ENCODE data around the gene PDX1.

PDX1 gene

GRCh38 chr13:27919934-27920676, at the start of gene PDX1:
Gene PDX1, plus strand, starts transcription at chr13:27920000. Its CDS starts 139 bp downstream, at chr13:27920139.
- no peak for DNase-seq
- TF ChIP-seq GATA1 (IDR thresholded peaks at IDR 0.05; ENCODE audit: low read depth, low read length) (no peak), POLR2A (IDR thresholded peaks at IDR 0.05; ENCODE audit: low read length) (no peak)

- no peak for TF ChIP-seq GATA1 (IDR thresholded peaks at IDR 0.05; ENCODE audit: low read depth, low read length)
- no peak for TF ChIP-seq POLR2A (IDR thresholded peaks at IDR 0.05; ENCODE audit: low read length)
- DNase-seq = no peak
These were observed 41.5 kb upstream of the PDX1 start for GRCh38 chr13:27878274-27878673.

GRCh38 chr13:27889471-27889870, 30.3 kb upstream of the PDX1 start:
- TF ChIP-seq POLR2A (IDR thresholded peaks at IDR 0.05; ENCODE audit: low read length) (no peak), GATA1 (IDR thresholded peaks at IDR 0.05; ENCODE audit: low read depth, low read length) (no peak)
- DNase-seq = no peak

GRCh38 chr13:27896726-27897125, 23.1 kb upstream of the PDX1 start:
- TF ChIP-seq GATA1 (IDR thresholded peaks at IDR 0.05; ENCODE audit: low read depth, low read length) (no peak), POLR2A (IDR thresholded peaks at IDR 0.05; ENCODE audit: low read length) (no peak)
- no peak for DNase-seq

- DNase-seq = no peak
- TF ChIP-seq GATA1 (IDR thresholded peaks at IDR 0.05; ENCODE audit: low read depth, low read length) (no peak), POLR2A (IDR thresholded peaks at IDR 0.05; ENCODE audit: low read length) (no peak)
These were observed 15.1 kb upstream of the PDX1 start for GRCh38 chr13:27904719-27905118.

GRCh38 chr13:27905650-27906049, 14.2 kb upstream of the PDX1 start:
- TF ChIP-seq POLR2A (IDR thresholded peaks at IDR 0.05; ENCODE audit: low read length) (no peak), GATA1 (IDR thresholded peaks at IDR 0.05; ENCODE audit: low read depth, low read length) (no peak)
- no peak for DNase-seq

GRCh38 chr13:27907121-27907787, 12.5 kb upstream of the PDX1 start:
- TF ChIP-seq POLR2A (IDR thresholded peaks at IDR 0.05; ENCODE audit: low read length) = no peak
- TF ChIP-seq GATA1 (IDR thresholded peaks at IDR 0.05; ENCODE audit: low read depth, low read length) = no peak
- no peak for DNase-seq

- no peak for DNase-seq
- TF ChIP-seq POLR2A (IDR thresholded peaks at IDR 0.05; ENCODE audit: low read length) (no peak), GATA1 (IDR thresholded peaks at IDR 0.05; ENCODE audit: low read depth, low read length) (no peak)
These were observed 10.4 kb upstream of the PDX1 start for GRCh38 chr13:27909378-27909777.

DNA sequence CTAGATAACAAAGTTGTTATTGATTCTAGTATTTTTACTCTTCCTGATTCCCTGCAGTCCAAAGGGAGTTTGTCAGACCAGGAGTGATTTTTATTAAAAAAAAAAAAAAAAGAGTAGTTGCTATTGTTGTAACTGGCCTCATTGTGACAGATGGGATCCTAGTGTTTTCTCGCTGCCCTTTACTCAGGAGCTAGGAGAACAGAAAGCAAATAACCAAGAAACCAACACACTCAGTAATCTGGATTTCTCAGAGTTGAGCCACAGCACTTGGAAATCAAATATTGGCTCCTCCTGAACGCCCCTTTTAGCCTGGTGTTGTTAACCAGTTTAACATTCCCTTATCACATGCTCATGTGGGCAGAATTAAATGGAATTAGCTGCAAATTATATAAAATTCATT, 8.3 kb upstream of the PDX1 start:
- TF ChIP-seq GATA1 (IDR thresholded peaks at IDR 0.05; ENCODE audit: low read depth, low read length) = no peak
- no peak for TF ChIP-seq POLR2A (IDR thresholded peaks at IDR 0.05; ENCODE audit: low read length)
- no peak for DNase-seq

- no peak for TF ChIP-seq GATA1 (IDR thresholded peaks at IDR 0.05; ENCODE audit: low read depth, low read length)
- no peak for TF ChIP-seq POLR2A (IDR thresholded peaks at IDR 0.05; ENCODE audit: low read length)
- DNase-seq = no peak
These were observed 6.6 kb upstream of the PDX1 start for GRCh38 chr13:27913160-27913559.

- no peak for TF ChIP-seq GATA1 (IDR thresholded peaks at IDR 0.05; ENCODE audit: low read depth, low read length)
- TF ChIP-seq POLR2A (IDR thresholded peaks at IDR 0.05; ENCODE audit: low read length) = no peak
- no peak for DNase-seq
These were observed 4.2 kb upstream of the PDX1 start for GRCh38 chr13:27915301-27916207.

DNA sequence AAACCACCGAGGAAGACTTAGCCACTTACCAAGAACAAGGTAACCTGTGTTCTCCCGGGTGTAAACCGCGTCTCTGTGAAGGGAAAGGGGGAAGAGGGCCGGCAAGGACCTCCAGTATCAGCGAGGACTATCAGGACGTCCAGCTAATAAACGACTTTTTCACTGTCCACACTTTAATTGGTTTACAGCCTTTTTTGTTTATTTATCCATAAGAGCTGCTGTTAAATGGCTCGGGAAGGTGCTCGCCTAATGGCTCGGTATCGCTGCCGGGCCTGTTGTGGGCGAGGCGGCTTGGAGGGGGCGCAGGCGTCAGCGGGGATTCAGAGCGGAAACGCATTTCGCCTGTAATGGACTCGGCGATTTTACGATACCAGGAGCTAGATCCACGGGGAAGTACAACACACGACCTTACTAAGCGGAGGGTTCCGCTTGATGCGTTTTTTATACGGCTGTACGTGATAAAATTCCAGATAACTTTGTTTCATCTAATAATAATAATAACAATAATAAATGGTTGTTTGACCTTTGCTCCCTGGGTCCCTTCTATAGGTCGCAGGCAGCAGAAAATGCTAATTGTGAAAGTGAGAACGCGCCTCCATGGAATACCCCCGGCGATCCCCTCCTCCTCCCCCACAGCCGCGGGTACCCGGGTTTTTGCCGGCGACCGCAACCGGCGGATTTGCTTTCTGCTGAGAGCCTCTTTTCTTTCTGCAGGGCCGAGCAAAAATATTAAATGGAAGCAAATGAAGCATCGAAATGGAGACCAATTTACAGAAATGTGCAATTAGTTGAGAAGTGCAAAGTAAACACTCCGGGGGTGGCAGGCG, 2.5 kb upstream of the PDX1 start:
- TF ChIP-seq POLR2A (IDR thresholded peaks at IDR 0.05; ENCODE audit: low read length) (no peak), GATA1 (IDR thresholded peaks at IDR 0.05; ENCODE audit: low read depth, low read length) (no peak)
- no peak for DNase-seq

All from erythroblast (primary cell).